Stomach smooth muscle (tissue), 2 donors: Measurements from ENCODE around the gene GALNT5.

Experiments
- H3K27ac ChIP-seq: one replicate; pipeline ENCODE4 v1.7.0; 2013; ENCODE audit warnings: mild to moderate bottlenecking, low read length, inconsistent platforms
- H3K27me3 ChIP-seq, 2 donors: one replicate each; pipeline ENCODE4 v1.7.0; 2013; ENCODE audit warnings: low read length in 2 of 2; ENCODE audit not compliant: insufficient read depth in 2 of 2, control insufficient read depth in 1 of 2
- H3K36me3 ChIP-seq, 2 donors: one replicate each; pipeline ENCODE4 v1.7.0; 2013; ENCODE audit warnings: low read length in 2 of 2; ENCODE audit not compliant: control insufficient read depth in 2 of 2, insufficient read depth in 2 of 2
- H3K4me1 ChIP-seq: one replicate; pipeline ENCODE4 v1.7.0; 2013; ENCODE audit warnings: low read length; ENCODE audit not compliant: control insufficient read depth, insufficient read depth
- H3K4me3 ChIP-seq, 2 donors: one replicate each; pipeline ENCODE4 v1.7.0; 2013; ENCODE audit warnings: low read length in 2 of 2
- H3K9ac ChIP-seq, 2 donors: one replicate each; pipeline ENCODE4 v1.7.0; 2013; ENCODE audit warnings: low read length in 2 of 2, mild to moderate bottlenecking in 1 of 2
- H3K9me3 ChIP-seq, 2 donors: one replicate each; pipeline ENCODE4 v1.7.0; 2013; ENCODE audit warnings: low read length in 2 of 2; ENCODE audit not compliant: control insufficient read depth in 2 of 2
- donor health status: healthy.
- donor health status: Pancreatic carcinoma.

Gene GALNT5

DNA sequence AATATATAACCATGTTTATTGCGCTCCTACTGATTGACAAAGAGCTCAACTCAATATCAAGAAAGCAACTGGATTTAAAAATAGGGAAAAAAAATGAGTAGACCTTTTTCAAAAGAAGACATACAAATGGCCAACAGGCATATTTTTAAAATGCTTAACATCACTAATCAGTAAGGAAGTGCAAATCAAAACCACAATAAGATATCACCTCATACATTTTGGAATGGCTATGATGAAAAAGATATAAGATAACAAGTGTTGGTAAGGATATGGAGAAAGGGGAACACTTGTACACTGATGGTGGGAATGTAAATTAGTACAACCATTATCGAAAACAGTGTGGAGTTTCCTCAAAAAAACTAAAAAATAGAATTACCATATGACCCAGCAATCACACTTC, 5.6 kb upstream of the GALNT5 start:
- H3K4me3 ChIP-seq: no peak overlapping the region
- no peaks in the 10 kb centered on the region for H3K4me1 ChIP-seq

DNA sequence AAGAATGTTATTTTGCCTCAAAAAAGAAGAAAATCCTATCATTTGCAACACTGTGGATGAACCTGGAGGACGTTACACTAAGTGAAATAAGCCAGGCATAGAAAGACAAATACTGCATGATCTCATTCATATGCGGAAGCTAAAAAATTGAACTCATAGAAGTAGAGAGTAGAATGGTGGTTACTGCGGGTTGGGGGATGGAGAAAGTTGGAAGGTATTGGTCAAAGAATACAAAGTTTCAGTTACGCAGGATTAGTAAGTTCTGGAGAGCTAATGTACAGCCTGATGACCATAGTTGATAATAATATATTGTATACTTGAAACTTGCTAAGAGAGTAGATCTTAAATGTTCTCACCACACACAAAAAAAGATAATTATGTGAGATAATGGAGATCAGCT, 5.0 kb upstream of the GALNT5 start:
- Histone ChIP-seq H3K27me3 (no peaks in the 10 kb centered on the region), H3K4me1 (peaks cover 3% of the 10 kb centered on the region), H3K9me3 (no peaks in the 10 kb centered on the region), H3K4me3 (no peak overlapping the region), H3K36me3 (no peaks in the 10 kb centered on the region), H3K9ac (no peak overlapping the region), H3K27ac (no peak overlapping the region)

More for the DNA sequence above, 5.6 kb upstream of the GALNT5 start:
- Histone ChIP-seq H3K9me3 (no peaks in the 10 kb centered on the region), H3K27me3 (no peaks in the 10 kb centered on the region), H3K36me3 (no peaks in the 10 kb centered on the region), H3K27ac (no peak overlapping the region), H3K9ac (no peak overlapping the region)

- peaks cover 3% of the 10 kb centered on the region for H3K4me1 ChIP-seq
- H3K27ac ChIP-seq: no peak overlapping the region
- H3K9me3 ChIP-seq: no peaks in the 10 kb centered on the region
- H3K9ac ChIP-seq: no peak overlapping the region
- no peaks in the 10 kb centered on the region for H3K36me3 ChIP-seq
- no peak overlapping the region for H3K4me3 ChIP-seq
- no peaks in the 10 kb centered on the region for H3K27me3 ChIP-seq
Measured at GRCh38 chr2:157254041-157254440, 3.5 kb upstream of the GALNT5 start.

- H3K9me3 ChIP-seq: no peaks in the 10 kb centered on the region
Measured at GRCh38 chr2:157255746-157256145, 1.8 kb upstream of the GALNT5 start.

DNA sequence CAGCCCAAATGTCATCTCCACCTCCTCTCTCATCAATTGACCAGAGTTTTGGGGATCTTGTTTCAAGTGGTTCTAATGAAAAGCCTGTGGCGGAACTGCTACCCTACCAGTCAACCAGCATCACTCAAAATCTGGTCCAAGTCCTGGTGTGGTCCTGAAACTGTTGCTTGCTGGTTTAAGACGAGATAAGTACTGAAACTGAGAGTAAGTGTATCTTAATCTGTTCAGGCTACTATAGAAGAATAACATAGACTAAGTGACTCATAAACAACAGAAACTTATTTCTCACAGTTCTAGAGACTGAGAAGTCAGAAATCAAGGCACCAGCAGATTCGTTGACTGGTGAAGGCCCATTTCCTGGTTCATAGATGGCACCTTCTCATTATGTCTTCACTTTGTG, 879 bp upstream of the GALNT5 start:
- H3K9ac ChIP-seq: no peak overlapping the region
- H3K4me1 ChIP-seq: peaks cover 3% of the 10 kb centered on the region
- no peaks in the 10 kb centered on the region for H3K9me3 ChIP-seq
- no peaks in the 10 kb centered on the region for H3K36me3 ChIP-seq
- H3K4me3 ChIP-seq: no peak overlapping the region
- no peak overlapping the region for H3K27ac ChIP-seq
- H3K27me3 ChIP-seq: no peaks in the 10 kb centered on the region

More at GRCh38 chr2:157255746-157256145, 1.8 kb upstream of the GALNT5 start:
- Histone ChIP-seq H3K27me3 (no peaks in the 10 kb centered on the region), H3K4me3 (no peak overlapping the region), H3K9ac (no peak overlapping the region), H3K4me1 (peaks cover 3% of the 10 kb centered on the region), H3K27ac (no peak overlapping the region), H3K36me3 (no peaks in the 10 kb centered on the region)

DNA sequence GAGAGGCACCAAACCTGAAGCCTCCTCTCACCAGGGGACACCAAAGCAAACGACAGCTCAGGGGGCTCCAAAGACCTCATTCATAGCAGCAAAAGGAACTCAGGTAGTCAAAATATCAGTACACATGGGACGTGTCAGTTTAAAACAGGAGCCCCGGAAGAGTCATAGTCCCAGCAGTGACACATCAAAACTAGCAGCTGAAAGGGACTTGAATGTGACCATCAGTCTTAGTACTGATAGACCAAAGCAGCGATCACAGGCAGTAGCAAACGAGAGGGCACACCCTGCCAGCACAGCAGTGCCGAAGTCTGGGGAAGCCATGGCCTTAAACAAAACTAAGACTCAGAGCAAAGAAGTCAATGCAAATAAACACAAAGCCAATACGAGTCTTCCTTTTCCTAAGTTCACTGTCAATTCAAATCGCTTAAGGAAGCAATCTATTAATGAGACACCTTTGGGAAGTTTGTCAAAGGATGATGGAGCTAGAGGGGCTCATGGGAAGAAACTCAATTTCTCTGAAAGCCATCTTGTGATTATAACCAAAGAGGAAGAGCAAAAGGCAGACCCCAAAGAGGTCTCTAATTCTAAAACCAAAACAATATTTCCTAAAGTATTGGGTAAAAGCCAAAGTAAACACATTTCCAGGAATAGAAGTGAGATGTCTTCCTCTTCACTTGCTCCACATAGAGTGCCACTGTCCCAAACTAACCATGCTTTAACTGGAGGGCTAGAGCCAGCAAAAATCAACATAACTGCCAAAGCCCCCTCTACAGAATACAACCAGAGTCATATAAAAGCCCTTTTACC, 1.2 kb downstream of the GALNT5 start:
- no peak overlapping the region for H3K9ac ChIP-seq
- H3K9me3 ChIP-seq: no peaks in the 10 kb centered on the region
- H3K4me3 ChIP-seq: no peak overlapping the region
- H3K36me3 ChIP-seq: no peaks in the 10 kb centered on the region
- peaks cover 3% of the 10 kb centered on the region for H3K4me1 ChIP-seq
- no peaks in the 10 kb centered on the region for H3K27me3 ChIP-seq
- no peak overlapping the region for H3K27ac ChIP-seq

- Histone ChIP-seq H3K9ac (no peak overlapping the region), H3K9me3 (no peaks in the 10 kb centered on the region), H3K27ac (no peak overlapping the region), H3K4me1 (peaks cover 3% of the 10 kb centered on the region), H3K4me3 (no peak overlapping the region), H3K27me3 (no peaks in the 10 kb centered on the region), H3K36me3 (no peaks in the 10 kb centered on the region)
Measured at GRCh38 chr2:157259386-157259785, 1.9 kb downstream of the GALNT5 start.

DNA sequence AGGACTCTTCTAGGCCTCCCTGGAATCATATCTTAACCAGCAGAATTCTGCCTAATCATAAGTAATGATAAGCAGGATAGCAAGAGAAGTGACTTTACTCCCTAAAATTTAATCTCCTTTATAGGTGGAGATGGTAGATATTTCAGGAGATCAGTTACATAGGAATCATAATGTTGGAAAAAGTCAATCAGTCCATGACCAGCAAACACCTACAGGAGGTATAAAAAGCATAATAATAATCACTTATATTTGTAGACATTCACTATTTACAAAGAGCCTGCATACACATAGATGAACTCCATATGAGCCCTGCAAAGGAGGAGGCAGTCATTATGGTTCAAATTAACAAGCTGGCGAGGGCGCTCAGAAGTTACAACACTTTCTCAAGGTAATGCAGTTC, 2.5 kb downstream of the GALNT5 start:
- Histone ChIP-seq H3K36me3 (no peaks in the 10 kb centered on the region), H3K4me3 (no peak overlapping the region), H3K4me1 (peaks cover 3% of the 10 kb centered on the region), H3K9ac (no peak overlapping the region), H3K9me3 (no peaks in the 10 kb centered on the region), H3K27me3 (no peaks in the 10 kb centered on the region), H3K27ac (no peak overlapping the region)

DNA sequence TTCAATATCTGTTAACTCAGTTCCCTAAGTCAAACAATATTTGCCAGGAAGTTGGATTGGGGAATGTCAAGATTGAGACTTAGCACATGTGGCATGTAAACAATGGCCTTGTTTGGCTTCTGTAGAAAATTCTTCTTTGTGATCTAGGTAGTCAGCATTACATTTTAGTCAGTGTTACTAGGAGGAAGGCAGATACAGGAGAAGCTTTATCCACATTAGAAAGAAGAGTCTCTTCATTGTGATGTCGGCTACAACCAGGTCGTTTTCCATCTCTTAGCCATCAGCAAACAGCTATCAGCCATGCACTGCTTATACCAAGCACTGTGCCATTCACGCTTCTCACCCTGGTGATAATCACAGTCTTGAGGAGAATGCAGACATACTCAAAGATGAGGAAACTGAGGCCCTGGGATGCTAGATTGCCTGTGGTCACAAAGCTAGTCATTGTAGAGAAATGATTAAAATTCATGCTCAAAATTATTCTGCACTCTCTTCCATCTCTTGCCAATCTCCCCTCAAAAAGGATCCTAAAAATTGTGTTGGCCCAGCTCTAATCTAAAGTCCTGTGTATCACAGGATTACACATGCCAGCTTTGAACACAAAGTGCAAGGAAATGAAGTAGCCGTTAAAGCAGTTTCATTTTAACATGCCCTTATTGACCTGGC, 3.2 kb downstream of the GALNT5 start:
- H3K9ac ChIP-seq: no peak overlapping the region
- H3K27ac ChIP-seq: no peak overlapping the region
- no peaks in the 10 kb centered on the region for H3K9me3 ChIP-seq
- peaks cover 3% of the 10 kb centered on the region for H3K4me1 ChIP-seq
- no peaks in the 10 kb centered on the region for H3K27me3 ChIP-seq
- peak overlapping the region; percentile 7 to 10 for H3K4me3 ChIP-seq
- no peaks in the 10 kb centered on the region for H3K36me3 ChIP-seq

DNA sequence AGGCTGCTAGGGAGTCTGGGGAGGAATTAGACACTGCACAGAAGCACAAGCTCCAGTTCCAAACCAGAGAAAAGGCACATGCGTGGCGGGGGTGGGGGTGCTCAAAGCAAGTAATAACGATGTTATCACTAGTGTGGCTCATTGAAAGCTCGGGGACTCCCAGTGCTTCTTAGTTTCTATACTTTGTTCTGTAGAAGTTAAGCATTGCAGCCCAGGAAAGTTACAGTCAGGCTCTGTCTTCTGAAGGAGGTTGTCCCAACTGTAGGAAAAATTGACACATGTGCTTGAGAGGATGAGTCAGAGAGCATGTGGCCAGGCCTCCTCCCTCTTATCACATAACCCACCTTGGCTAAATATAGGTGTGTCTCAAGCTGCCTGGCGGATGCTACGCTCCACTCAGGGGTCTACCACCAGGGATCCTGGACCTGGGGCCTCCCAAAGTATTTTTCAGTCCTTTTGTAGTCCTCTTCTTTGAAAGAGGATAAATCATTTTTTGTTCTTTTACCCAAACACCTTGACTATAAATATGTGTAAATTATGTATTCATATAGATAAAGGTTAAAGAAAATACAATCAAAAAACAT, 3.8 kb downstream of the GALNT5 start:
- H3K27ac ChIP-seq: no peak overlapping the region
- H3K9ac ChIP-seq: no peak overlapping the region
- H3K4me3 ChIP-seq: peak overlapping the region in 1 of 2 donors; percentile 10
- H3K27me3 ChIP-seq: no peaks in the 10 kb centered on the region
- H3K36me3 ChIP-seq: no peaks in the 10 kb centered on the region
- H3K4me1 ChIP-seq: peaks cover 3% of the 10 kb centered on the region
- no peaks in the 10 kb centered on the region for H3K9me3 ChIP-seq

- no peaks in the 10 kb centered on the region for H3K36me3 ChIP-seq
- no peaks in the 10 kb centered on the region for H3K9me3 ChIP-seq
- H3K9ac ChIP-seq: no peak overlapping the region
- no peak overlapping the region for H3K27ac ChIP-seq
- H3K4me1 ChIP-seq: peaks cover 2% of the 10 kb centered on the region
- no peak overlapping the region for H3K4me3 ChIP-seq
- no peaks in the 10 kb centered on the region for H3K27me3 ChIP-seq
Measured at GRCh38 chr2:157262248-157262647, 4.7 kb downstream of the GALNT5 start.
